Nephron progenitor cell (in vitro differentiated cells): Measurements from ENCODE around the gene KDM3B.
A peak's percentile ranks its signal among the peaks of the same experiment; 100 is the strongest.

Experiments used
- DNase-seq: peaks from one replicate; pipeline ENCODE4 v3.0.0; 2021
- H3K27ac Mint-ChIP-seq: 2 replicates; pipeline ENCODE4 v1.8.0; 2021; ENCODE audit warnings: mild to moderate bottlenecking, moderate library complexity, mixed read lengths
- H3K27me3 Mint-ChIP-seq: 2 replicates; pipeline ENCODE4 v1.8.0; 2021; ENCODE audit warnings: mild to moderate bottlenecking, low read depth, mixed read lengths; ENCODE audit not compliant: poor library complexity
- H3K36me3 Mint-ChIP-seq: 2 replicates; pipeline ENCODE4 v1.8.0; 2021; ENCODE audit warnings: low read depth, mixed read lengths
- H3K4me1 Mint-ChIP-seq: 2 replicates; pipeline ENCODE4 v1.8.0; 2021; ENCODE audit warnings: mixed read lengths
- H3K4me3 Mint-ChIP-seq: 2 replicates; pipeline ENCODE4 v1.8.0; 2021; ENCODE audit warnings: mild to moderate bottlenecking, moderate library complexity, mixed read lengths
- H3K9me3 Mint-ChIP-seq: 2 replicates; pipeline ENCODE4 v1.8.0; 2021; ENCODE audit warnings: mild to moderate bottlenecking, moderate library complexity, mixed read lengths
- CTCF ChIP-seq: fragments of 200-600 bp; sonication (generic); IDR thresholded peaks from 2 replicates; pipeline ENCODE4 v1.5.0; 2021; ENCODE audit warnings: antibody characterized with exemption

The KDM3B gene

GRCh38 chr5:138445547-138446271 lies 93.2 kb downstream of the KDM3B start:
- TF ChIP-seq CTCF, result no peak
- peak overlapping the region; percentile 51 for H3K27ac Mint-ChIP-seq
- no peaks in the 10 kb centered on the region for H3K9me3 Mint-ChIP-seq
- no peak overlapping the region for H3K4me3 Mint-ChIP-seq
- H3K27me3 Mint-ChIP-seq, result peaks cover 4% of the 10 kb centered on the region
- H3K36me3 Mint-ChIP-seq, result peaks cover 5% of the 10 kb centered on the region
- H3K4me1 Mint-ChIP-seq, result peaks cover 47% of the 10 kb centered on the region
- no peak for DNase-seq

- H3K4me1 Mint-ChIP-seq, result peaks cover 39% of the 10 kb centered on the region
- H3K4me3 Mint-ChIP-seq, result no peak overlapping the region
- TF ChIP-seq CTCF, result no peak
- DNase-seq, result no peak
- H3K36me3 Mint-ChIP-seq, result no peaks in the 10 kb centered on the region
- no peaks in the 10 kb centered on the region for H3K9me3 Mint-ChIP-seq
- H3K27ac Mint-ChIP-seq, result peak overlapping the region; percentile 44
- peaks cover 8% of the 10 kb centered on the region for H3K27me3 Mint-ChIP-seq
Observed at GRCh38 chr5:138448070-138448469, 95.6 kb downstream of the KDM3B start.

GRCh38 chr5:138448481-138449398 lies 96.3 kb downstream of the KDM3B start:
- no peak for TF ChIP-seq CTCF
- no peaks in the 10 kb centered on the region for H3K9me3 Mint-ChIP-seq
- DNase-seq, result no peak
- no peak overlapping the region for H3K27ac Mint-ChIP-seq
- peaks cover 37% of the 10 kb centered on the region for H3K4me1 Mint-ChIP-seq
- no peaks in the 10 kb centered on the region for H3K36me3 Mint-ChIP-seq
- peaks cover 10% of the 10 kb centered on the region for H3K27me3 Mint-ChIP-seq
- peak overlapping the region; percentile 10 for H3K4me3 Mint-ChIP-seq

- peaks cover 27% of the 10 kb centered on the region for H3K4me1 Mint-ChIP-seq
- TF ChIP-seq CTCF, result peak; percentile 93
- DNase-seq, result peak; percentile 96
- no peaks in the 10 kb centered on the region for H3K36me3 Mint-ChIP-seq
- no peaks in the 10 kb centered on the region for H3K9me3 Mint-ChIP-seq
- peak overlapping the region; percentile 62 for H3K4me3 Mint-ChIP-seq
- no peak overlapping the region for H3K27ac Mint-ChIP-seq
- H3K27me3 Mint-ChIP-seq, result peaks cover 12% of the 10 kb centered on the region
Observed at GRCh38 chr5:138449501-138450239, 97.2 kb downstream of the KDM3B start.

DNA sequence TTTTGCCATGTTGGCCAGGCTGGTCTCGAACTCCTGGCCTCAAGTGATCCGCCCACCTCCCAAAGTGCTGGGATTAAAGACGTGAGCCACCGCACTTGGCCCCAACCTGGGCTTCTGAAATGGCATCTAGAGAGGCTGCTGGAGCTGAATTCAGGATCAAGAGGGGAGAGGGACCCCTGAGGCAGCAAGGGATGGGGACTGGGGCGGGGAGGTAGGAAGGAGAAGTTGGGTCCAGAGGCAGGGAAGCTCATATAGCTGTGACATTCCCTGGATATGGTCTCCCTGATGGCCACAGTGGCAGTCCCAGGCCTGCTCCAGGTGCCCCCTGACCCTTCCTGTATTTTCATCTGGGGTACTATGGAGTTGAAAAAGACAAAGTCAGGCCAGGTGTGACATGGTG lies 98.5 kb downstream of the KDM3B start:
- H3K27me3 Mint-ChIP-seq, result peaks cover 18% of the 10 kb centered on the region
- H3K4me3 Mint-ChIP-seq, result no peak overlapping the region
- no peak for DNase-seq
- H3K4me1 Mint-ChIP-seq, result peaks cover 26% of the 10 kb centered on the region
- H3K27ac Mint-ChIP-seq, result no peak overlapping the region
- TF ChIP-seq CTCF, result no peak
- H3K9me3 Mint-ChIP-seq, result no peaks in the 10 kb centered on the region
- H3K36me3 Mint-ChIP-seq, result no peaks in the 10 kb centered on the region
